Measurements from ENCODE around the gene RHBDL2. TPM values are rescaled to one million over a fixed set of nuclear protein-coding genes. Genes with fewer than 3 reads are reported as not detected.
"Not testable (repeated sequence)": the region's sequence is repeated elsewhere in the genome, so short reads cannot be mapped to it uniquely, and the experiment has no call there.

The RHBDL2 gene
- total RNA-seq, 1 donor from 2014 or later, result not detected

GRCh38 chr1:38845088-38845487 lies 96.5 kb downstream of the RHBDL2 start:
- ATAC-seq (ENCODE audit: poor library complexity); DNase-seq; intact Hi-C loops (cut with DNase I): not testable (repeated sequence)

DNA sequence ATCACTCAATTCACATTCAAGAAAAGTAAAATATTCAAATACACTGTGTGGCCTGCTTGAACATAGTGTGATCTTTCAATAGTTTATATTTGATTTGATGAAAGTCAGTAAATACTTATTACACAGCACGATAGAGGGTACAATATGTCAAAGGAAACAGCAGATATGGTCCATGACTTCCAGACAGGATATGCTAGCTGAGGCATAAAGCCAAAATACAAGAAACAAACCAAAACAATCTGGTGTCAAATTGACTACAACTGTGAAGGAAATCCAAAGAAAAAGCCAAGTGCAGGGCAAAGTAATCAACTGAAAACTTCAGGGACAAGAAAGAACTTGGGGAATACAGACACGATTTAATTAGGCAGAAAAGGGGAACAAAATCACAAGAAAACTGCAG lies 101.3 kb downstream of the RHBDL2 start:
- intact Hi-C loops (cut with DNase I), result no loop called here
- no peak for DNase-seq
- ATAC-seq (ENCODE audit: poor library complexity), result no peak

DNA sequence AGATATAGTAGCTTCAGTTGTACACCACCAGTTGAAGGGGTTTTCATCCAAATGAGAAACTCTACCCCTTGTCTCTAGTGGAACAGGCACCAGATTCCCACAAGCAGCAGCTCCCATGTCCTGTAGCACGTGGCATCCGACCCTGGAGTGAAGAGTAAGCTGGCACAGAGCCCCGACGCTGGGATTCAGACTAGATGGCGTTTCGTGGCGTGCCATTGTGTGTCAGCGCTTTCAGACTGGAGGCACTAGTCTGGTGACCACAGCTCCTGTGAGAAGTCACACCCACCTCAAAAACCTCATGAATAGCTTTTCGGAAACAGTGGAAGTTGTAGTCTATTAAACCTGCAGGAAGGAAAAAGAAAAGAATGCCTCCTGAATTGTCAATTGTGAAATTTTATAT lies 102.3 kb downstream of the RHBDL2 start:
- ATAC-seq (ENCODE audit: poor library complexity), result peak; percentile 77
- intact Hi-C loops (cut with DNase I), result loop anchor here (5.0 kb wide), 1 partner anchor 812 kb away; no protein-coding TSS in a partner anchor

DNA sequence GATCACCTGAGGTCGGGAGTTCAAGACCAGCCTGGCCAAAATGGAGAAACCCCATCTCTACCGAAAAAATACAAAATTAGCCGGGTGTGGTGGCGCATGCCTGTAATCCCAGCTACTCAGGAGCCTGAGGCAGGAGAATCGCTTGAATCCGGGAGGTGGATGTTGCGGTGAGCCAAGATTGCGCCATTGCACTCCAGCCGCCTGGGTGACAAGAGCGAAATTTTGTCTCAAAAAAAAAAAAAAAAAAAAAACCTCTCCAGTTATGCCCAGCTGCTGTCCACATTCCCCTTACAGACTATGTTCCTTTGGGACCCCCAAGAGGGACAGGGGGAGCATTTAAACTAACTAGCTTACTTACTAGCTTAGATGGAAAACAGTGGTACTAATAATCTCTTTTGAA lies 105.3 kb downstream of the RHBDL2 start:
- intact Hi-C loops (cut with DNase I), result loop anchor here (5.0 kb wide), 1 partner anchor 809 kb away; no protein-coding TSS in a partner anchor
- not testable (repeated sequence) for ATAC-seq (ENCODE audit: poor library complexity); DNase-seq

More for the DNA sequence above, 102.3 kb downstream of the RHBDL2 start:
- DNase-seq, result peak; percentile 77

Other genes with a start within 250 kb of the RHBDL2 start
- 22.0 TPM for gene RRAGC, start 82.1 kb downstream of the RHBDL2 start, total RNA-seq
- gene MYCBP, start 68.5 kb downstream of the RHBDL2 start, total RNA-seq, result 14.1 TPM
- gene GJA9, start 60.2 kb downstream of the RHBDL2 start, total RNA-seq, result not detected
- gene AKIRIN1, start 49.4 kb upstream of the RHBDL2 start, total RNA-seq, result 56.8 TPM
- 728 TPM for gene NDUFS5, start 84.5 kb upstream of the RHBDL2 start, total RNA-seq